Activated CD8-positive, alpha-beta memory T cell treated with anti-CD3 and anti-CD28 coated beads, Interleukin-2, amount 50 U/mL, for 48 hours (primary cell): ENCODE data around the gene CSRP1.
A peak's percentile ranks its signal among the peaks of the same experiment; 100 is the strongest.
"Not testable (repeated sequence)": the region's sequence is repeated elsewhere in the genome, so short reads cannot be mapped to it uniquely, and the experiment has no call there.

Experiments used
- DNase-seq: peaks from one replicate; pipeline ENCODE4 v3.0.0-alpha.2; 2020

Gene CSRP1

DNA sequence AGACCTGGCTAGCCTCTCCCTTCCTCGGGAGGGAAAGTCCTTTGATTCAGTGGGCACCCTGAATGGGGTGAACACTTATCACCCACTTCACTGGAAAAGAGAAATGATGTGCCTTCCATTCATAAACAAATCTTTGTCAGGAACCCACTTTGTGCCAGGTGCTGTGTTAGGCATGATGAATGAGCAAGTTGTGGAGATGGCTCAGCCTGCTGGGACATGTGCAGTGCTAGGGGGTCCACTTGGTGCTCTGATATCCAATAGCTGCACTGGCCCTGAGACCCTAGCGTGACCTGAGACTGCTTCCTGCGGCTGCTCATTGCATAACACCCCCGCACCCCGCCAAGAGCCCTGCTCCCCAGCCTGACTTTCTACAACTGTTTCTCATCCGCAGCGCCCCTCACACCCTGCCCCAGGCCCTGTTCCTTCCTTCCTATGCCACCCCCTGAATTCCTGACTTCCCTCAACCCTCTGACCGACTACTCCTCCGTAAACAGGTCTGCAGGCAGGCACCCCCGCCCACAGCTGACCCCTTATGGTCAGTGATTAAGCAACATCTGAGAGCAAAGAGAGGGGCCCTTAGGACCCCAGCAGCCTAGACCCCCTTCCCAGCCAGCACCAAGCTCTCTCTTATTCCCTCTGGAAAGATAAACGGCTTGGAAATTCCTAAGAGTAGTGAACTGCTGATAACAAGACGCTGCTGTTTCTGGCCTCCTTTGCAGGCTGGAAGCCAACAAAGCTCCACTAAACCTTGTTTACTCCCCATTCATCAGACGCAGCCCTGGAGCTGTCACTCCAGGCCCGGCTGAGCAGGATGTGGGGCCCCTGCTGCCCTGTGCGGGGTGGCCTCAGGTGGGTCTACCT lies 12.9 kb downstream of the CSRP1 start:
- DNase-seq = no peak

GRCh38 chr1:201493026-201493656 lies 13.8 kb downstream of the CSRP1 start:
- DNase-seq = not testable (repeated sequence)

DNA sequence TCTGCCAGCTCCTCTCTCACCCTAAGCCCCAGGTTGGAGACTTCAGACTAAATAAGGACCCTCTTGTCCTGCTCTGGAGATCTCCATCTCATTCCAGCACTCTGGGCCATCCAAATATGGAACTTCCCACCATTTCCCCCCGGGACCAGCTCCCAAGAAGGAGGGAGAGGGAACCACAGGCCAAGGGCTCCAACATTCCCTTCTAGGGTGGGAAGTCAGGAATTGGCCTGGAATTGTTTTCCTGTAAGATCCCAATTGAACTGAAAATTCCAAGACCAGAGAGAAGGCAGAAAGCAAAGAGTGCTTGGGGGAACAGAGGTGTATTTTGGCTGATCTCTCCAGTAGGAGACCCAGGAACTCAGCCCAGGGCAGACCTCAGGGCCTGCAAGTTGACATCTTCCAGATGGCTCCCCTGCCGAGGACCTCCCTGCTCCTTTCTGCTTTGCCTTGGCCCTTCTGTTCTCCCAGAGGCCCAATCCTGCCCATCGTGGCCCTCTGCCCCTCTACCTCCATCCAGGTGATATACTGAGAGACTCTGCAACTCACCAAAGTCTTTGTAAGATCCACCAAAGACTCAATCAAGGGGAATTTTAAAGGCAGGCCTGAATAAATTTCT lies 14.9 kb downstream of the CSRP1 start:
- no peak for DNase-seq

- DNase-seq = no peak
Measured at GRCh38 chr1:201490708-201491131, 16.2 kb downstream of the CSRP1 start.

GRCh38 chr1:201489643-201490261 lies 17.2 kb downstream of the CSRP1 start:
- DNase-seq = no peak

DNA sequence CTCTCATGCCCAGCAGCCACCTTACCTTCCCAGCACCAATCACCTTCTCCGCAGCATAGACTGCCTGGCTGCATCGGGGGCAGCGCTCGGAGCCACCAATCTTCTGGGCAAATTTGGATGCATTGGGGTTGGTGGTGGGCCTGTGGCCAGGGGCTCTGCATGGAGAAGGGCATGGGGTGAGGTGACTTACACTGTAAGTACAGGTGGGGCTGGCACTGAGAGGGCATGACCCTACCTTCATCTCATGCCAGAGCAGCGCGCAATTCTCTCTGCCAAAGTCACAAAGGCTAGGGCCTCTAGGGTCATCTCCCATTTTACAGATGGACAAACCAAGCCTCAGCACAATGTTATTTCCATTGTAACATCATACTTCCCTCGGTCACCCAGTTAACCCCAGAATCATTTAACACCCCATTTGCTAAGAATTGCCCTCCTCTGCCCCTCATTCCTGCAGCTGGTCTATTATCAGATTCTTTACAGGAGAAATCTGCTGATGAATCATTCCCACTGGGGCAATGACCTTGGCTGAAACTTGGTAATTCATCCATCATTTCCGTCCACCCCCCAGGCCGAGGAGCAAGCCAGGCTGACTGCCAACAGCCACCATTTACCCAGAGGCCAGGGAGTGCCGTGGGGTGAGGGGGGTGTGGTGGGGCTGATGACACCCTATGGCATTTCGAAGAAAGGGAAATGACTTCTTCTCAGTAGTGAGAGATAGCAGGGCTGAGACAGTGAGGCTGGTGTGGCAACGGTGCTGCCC lies 17.9 kb downstream of the CSRP1 start:
- DNase-seq = no peak

GRCh38 chr1:201487742-201488141 lies 19.2 kb downstream of the CSRP1 start:
- DNase-seq = no peak

- DNase-seq = no peak
Measured at GRCh38 chr1:201486187-201486586, 20.7 kb downstream of the CSRP1 start.

DNA sequence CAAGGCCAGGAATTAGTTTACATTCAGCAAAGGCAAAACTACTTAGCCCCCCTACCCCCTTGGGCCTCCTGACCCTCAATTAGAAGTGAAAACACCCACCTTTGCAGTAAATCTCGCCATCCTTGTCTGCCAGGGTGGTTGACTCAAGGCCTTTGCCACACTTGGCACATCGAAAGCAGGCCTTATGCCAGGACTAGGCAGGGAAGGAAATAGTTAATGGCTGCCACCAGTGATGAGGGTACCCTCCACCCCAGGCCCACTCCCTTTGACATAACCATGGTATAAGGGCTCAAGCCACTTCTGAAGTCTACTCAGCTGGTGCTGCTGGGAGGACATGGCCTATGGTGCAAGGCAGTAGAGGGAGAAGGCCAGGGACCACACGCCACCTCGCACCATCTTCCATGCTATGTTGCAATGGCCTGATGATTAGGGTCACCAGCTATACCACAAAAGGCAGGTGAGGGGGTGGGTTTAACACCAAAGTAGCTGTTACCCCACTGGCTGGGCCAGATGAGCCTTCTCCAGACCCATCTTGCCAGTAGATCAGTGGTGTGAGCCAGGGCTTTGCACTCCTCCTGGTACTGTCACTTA lies 21.6 kb downstream of the CSRP1 start:
- no peak for DNase-seq

GRCh38 chr1:201483373-201483949 lies 23.5 kb downstream of the CSRP1 start:
- DNase-seq = no peak

- DNase-seq = no peak
Measured at GRCh38 chr1:201482755-201483154, 24.2 kb downstream of the CSRP1 start.

DNA sequence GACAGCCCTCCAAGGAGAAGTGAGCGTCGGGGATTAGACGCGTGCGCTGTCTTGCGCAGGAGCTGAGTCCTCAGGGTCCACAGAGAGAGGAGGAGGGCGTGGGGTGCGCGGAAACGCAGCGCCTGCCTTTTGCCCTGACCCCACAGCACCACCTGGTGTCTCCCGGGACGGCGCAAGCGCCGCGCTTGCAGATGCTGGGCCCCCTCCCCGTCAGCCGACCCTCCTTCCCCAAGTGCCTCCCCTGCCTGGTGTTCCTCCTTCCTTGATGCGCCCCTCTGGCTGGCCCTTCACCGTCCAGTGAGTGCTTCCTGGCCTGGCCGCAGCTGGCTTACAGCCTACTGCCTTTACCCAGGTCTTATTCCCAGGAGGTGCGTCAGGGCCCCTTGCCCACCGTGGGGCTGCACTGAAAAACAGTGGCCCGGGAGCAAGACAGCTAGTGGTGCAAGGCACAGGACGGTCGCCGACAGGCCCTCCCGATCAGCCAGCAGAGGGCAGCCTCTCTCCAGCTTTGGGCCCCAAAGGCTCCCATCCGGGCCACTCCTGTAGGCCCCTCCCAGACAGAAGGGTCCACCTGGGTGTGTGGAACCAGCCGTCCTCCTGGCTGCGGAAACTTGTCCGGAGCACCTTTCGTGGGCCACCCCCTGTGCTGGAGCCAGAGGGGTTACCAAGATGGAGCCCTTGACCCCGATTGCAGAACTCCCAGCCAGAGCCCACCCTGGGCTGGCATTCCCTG lies 25.0 kb downstream of the CSRP1 start:
- peak; percentile 90 for DNase-seq

DNA sequence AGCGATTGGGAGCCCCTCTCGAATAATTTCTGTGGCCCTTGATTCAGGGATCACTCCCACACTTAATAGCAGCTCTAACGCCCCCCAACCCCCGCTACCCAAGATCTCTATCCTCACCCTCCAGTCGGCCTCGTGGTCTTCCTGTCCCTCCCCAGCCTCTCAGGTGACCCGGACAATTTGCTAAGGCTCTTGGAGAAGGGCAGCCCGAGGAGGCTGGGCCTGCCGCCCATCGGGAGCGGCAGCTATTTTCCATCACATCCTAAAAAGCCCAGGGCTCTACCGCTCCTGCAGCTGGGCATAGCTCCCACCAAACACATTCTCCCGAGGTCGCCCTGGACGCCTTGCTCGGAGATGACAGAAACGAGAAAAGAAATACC lies 25.9 kb downstream of the CSRP1 start:
- DNase-seq = peak; percentile 55

GRCh38 chr1:201480231-201481003 lies 26.5 kb downstream of the CSRP1 start:
- peak; percentile 82 for DNase-seq

- no peak for DNase-seq
Measured at GRCh38 chr1:201479201-201479730, 27.7 kb downstream of the CSRP1 start.

GRCh38 chr1:201478666-201479065 lies 28.3 kb downstream of the CSRP1 start:
- not testable (repeated sequence) for DNase-seq

DNA sequence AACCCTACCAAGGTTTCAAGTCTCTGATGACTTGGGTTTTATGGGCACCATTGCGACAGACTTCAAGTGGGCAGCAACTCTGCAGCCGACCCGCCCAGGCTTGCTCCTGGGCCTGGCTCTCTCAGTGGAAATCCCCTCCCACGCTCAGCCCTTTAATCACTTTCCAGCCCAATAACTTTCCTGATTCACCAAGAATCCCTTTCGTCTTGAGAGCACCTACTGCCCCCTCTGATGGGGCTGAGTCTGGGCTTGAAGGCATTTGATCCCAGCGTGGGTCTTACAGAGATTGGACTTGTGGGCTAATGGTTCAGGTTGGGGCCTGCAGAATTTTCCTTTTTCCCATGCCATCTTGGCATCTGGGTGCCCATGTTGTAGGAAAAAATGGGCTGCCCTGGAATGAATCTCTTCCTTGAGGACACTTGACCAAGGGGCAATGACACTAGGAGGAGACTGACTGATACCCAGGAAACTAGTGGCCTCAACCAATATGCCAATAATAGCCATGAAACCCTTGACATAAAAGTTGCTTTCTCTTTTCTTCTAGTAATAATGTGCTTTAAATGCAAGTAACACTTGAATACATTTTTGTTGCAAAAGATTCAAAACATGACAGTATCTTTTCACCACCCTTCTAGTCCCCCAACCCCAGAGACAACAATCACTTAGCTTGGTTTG lies 30.1 kb downstream of the CSRP1 start:
- DNase-seq = no peak

GRCh38 chr1:201475915-201476669 lies 30.8 kb downstream of the CSRP1 start:
- no peak for DNase-seq

GRCh38 chr1:201475130-201475529 lies 31.8 kb downstream of the CSRP1 start:
- DNase-seq = no peak
